Astrocyte of the cerebellum (primary cell): ENCODE measurements around the gene PDGFRB.

ENCODE experiments used
- DNase-seq: peaks from one replicate; pipeline ENCODE4 v3.0.0-alpha.2; 2011; ENCODE audit warnings: low read depth
- H3K4me3 ChIP-seq: 2 replicates; pipeline ENCODE4 v1.5.1; 2011; ENCODE audit warnings: mild to moderate bottlenecking, low read depth, low read length, moderate library complexity
- in situ Hi-C: cut with HindIII; loops from 2 replicates; pipeline ENCODE4 v1.10.0; 2017; ENCODE audit warnings: low sequenced_read_pairs
- TF ChIP-seq, protein P1 (sequence below): IDR thresholded peaks from 2 replicates; pipeline ENCODE4 v1.5.1; 2012; ENCODE audit warnings: low read length, low read depth, moderate library complexity, mild to moderate bottlenecking; ENCODE audit errors: missing control alignments

Gene PDGFRB

DNA sequence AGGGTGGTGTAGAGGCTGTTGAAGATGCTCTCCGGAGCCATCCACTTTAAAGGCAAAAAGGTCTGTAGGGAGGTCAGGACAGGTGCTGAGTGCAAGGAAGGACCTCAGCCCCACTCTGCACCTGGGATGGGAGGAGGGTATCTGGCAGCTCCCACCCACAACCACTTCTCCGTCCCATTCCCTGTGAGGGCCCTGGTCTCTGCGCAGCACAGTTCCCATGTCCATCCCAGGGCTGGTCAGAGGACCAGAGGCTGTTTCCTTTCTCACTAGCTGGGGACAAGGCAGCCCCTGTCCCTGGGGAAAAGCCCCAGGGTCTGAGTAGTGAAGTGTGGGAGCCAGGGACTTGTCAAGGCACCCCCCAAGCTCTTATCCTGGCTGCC lies 35.6 kb downstream of the PDGFRB start:
- no peak overlapping the region for H3K4me3 ChIP-seq
- in situ Hi-C loops, result no loop called here

DNA sequence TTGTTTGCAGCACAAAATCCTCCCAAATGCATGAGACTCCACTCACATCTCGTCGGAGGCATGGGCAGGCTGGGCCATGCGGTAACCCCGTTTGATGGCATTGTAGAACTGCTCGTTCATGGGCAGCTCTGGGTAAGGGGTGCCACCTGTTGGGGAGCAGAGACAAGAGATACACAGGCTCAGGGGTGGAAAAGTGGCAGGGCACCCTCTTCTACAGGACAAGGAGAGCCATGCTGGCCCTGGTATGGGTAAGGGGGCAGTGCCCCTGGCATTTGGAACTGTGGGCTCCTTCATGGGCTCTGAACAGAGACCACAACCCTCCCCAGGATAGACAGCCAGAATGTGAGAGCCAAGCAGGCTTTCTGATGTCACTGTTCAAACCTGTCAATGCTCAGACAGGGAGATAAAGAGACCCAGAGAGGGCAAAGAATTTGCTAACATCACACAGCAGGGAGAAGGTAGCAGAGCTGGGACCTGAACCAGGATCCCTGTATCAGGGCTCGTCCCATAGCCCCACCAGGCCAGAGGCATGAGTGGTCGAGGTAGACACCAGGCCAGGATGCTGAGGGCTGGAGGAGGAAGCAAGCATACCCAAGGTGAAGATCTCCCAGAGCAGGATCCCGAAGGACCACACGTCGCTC lies 36.1 kb downstream of the PDGFRB start:
- H3K4me3 ChIP-seq, result no peak overlapping the region
- in situ Hi-C loops, result no loop called here
- TF ChIP-seq, protein P1, sequence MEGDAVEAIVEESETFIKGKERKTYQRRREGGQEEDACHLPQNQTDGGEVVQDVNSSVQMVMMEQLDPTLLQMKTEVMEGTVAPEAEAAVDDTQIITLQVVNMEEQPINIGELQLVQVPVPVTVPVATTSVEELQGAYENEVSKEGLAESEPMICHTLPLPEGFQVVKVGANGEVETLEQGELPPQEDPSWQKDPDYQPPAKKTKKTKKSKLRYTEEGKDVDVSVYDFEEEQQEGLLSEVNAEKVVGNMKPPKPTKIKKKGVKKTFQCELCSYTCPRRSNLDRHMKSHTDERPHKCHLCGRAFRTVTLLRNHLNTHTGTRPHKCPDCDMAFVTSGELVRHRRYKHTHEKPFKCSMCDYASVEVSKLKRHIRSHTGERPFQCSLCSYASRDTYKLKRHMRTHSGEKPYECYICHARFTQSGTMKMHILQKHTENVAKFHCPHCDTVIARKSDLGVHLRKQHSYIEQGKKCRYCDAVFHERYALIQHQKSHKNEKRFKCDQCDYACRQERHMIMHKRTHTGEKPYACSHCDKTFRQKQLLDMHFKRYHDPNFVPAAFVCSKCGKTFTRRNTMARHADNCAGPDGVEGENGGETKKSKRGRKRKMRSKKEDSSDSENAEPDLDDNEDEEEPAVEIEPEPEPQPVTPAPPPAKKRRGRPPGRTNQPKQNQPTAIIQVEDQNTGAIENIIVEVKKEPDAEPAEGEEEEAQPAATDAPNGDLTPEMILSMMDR, result no peak
- no peak for DNase-seq

More for the DNA sequence above, 35.6 kb downstream of the PDGFRB start:
- TF ChIP-seq, protein P1, result no peak
- DNase-seq, result no peak

DNA sequence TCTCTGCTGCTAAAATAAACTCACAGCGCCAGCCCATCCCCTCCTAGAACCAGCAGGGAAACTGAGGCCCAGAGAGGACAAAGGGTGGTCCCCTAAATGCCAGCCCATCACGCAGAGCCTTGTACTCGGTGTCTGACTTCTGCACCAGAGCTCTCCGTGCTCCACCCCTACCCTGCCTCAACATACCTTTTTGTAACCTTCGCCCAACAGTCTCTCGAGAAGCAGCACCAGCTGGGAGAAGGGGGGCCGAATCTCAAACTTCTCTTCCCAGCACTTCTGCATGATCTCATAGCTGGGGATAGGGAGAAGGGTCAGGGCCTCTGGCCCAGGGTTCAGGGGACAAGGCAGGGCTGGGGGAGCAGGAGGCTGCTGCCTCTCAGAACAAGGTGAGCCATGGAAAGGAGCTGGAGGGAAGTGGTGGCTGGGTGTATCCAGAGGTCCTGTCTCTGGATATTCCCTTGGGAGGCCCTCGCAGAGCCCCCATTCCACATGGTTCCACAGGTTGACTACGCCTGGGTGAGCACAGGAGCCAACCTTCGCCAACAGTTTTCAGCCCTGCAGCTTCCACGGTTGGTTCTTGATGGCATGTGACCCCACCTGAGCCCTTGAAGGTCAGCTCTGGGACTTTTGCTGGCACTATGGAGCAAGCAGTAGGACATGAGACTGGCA lies 37.0 kb downstream of the PDGFRB start:
- in situ Hi-C loops, result no loop called here
- no peak for DNase-seq
- TF ChIP-seq, protein P1, result no peak
- H3K4me3 ChIP-seq, result no peak overlapping the region

GRCh38 chr5:150117945-150118560 lies 37.6 kb downstream of the PDGFRB start:
- TF ChIP-seq, protein P1, result no peak
- no peak for DNase-seq
- in situ Hi-C loops, result no loop called here
- H3K4me3 ChIP-seq, result no peak overlapping the region

DNA sequence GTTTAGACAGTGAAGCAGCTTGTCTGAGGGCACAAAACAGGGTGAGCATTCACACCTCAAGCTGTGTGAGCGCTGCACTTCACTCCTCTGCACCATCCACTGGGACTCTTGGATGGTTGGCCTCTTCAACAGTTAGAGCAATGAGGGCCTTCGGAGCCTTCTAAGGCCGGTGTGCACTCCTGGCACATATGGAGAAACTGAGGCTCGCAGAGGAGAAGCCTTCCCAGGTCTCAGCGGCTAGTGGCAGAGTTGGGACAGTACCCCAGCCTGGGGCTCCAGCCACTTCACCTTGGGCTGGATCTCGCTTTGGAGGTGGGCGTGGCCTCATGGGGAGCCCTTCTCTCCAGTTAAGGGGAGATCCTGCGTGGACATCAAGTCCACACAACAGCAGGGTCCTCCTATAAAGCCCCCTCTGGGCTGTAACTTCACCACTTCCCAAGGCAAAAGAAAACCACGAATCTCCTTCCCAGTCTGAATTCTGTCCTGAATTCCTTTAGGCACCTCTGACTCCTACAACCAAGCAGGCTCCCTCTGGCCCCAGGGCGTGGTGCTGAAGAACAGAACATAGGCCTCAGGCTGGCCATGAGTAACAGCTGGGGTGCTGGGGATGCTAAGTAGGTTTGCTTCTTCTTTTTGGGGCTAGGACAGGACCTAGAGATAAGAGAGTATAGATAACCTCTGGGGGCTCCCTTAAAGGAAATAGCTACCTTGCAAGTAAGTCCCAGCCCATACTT lies 38.8 kb downstream of the PDGFRB start:
- DNase-seq, result no peak
- in situ Hi-C loops, result no loop called here
- H3K4me3 ChIP-seq, result no peak overlapping the region
- TF ChIP-seq, protein P1, result no peak

- no peak for DNase-seq
These were observed 40.8 kb downstream of the PDGFRB start for GRCh38 chr5:150114773-150115408.

More at GRCh38 chr5:150114773-150115408, 40.8 kb downstream of the PDGFRB start:
- in situ Hi-C loops, result no loop called here
- no peak overlapping the region for H3K4me3 ChIP-seq
- TF ChIP-seq, protein P1, result no peak
